Psoas muscle (tissue), 8 donors: ENCODE measurements around the gene RHBDF2. TPM values are rescaled to one million over a fixed set of nuclear protein-coding genes. Genes with fewer than 3 reads are reported as not detected.

ENCODE experiments used
- ATAC-seq, 4 donors: fragments of 200-7000 bp; cut with Tn5 transposase; one replicate each; pipeline ENCODE4 v1.9.1; 2020; ENCODE audit warnings: moderate library complexity in 3 of 4, mild to moderate bottlenecking in 2 of 4
- DNase-seq, 2 donors: peaks; one replicate each; pipeline ENCODE4 v3.0.0-alpha.2; 2020
- H3K27ac ChIP-seq: fragments of 200-600 bp; one replicate; pipeline ENCODE4 v1.8.0; 2022
- H3K27me3 ChIP-seq, 3 donors: fragments of 200-600 bp in 1 of 3; one replicate each; pipeline versions ENCODE4 v1.6.1 to v1.8.0; 2013 to 2022; ENCODE audit warnings: low read length in 2 of 3, mild to moderate bottlenecking in 2 of 3, moderate library complexity in 1 of 3; ENCODE audit not compliant: insufficient read depth in 3 of 3
- H3K36me3 ChIP-seq, 2 donors: fragments of 200-600 bp in 1 of 2; one replicate each; pipeline versions ENCODE4 v1.6.1 to v1.8.0; 2013 to 2022; ENCODE audit warnings: low read depth in 1 of 2, mild to moderate bottlenecking in 1 of 2, moderate library complexity in 1 of 2; ENCODE audit not compliant: insufficient read depth in 1 of 2
- H3K4me1 ChIP-seq: fragments of 200-600 bp; one replicate; pipeline ENCODE4 v1.8.0; 2022
- H3K4me3 ChIP-seq: fragments of 200-600 bp; one replicate; pipeline ENCODE4 v1.8.0; 2022; ENCODE audit warnings: mild to moderate bottlenecking
- H3K9me3 ChIP-seq: fragments of 200-600 bp; one replicate; pipeline ENCODE4 v1.8.0; 2022
- CTCF ChIP-seq: fragments of 200-600 bp; IDR thresholded peaks from one replicate; pipeline ENCODE4 v1.8.0; 2022; ENCODE audit warnings: antibody characterized with exemption
- WGBS, 3 donors: extraction: QIAGEN DNeasy Blood & Tissue Kit; methylation state at CpG; one replicate each; pipeline versions ENCODE4 v1.1.6 to v1.1.7; 2013; 5-methylcytosine and 5-hydroxymethylcytosine counted together
- intact Hi-C, 2 donors: fragments of 100-400 bp; cut with DNase I; formaldehyde crosslinking; loops; one replicate each; pipeline versions ENCODE4 v1.11.0 to v1.14.2; 2022
- polyA plus RNA-seq, 3 donors: library from polyadenylated mRNA; stranded (reverse); fragments of 200-250 nt; gene quantifications; one replicate each; pipeline ENCODE4 v1.2.3, GENCODE V29; 2013
- total RNA-seq, 4 donors: library from RNA; stranded (reverse); fragmentation: NEBNext Ultra II Directional in 2 of 4; extraction: Animal tissue kit (Norgen Biotek cat#: 25700) in 2 of 4; gene quantifications; one replicate each; pipeline versions ENCODE4 v1.2.1 to v1.2.4, GENCODE V29; 2021 to 2023
- donor health status: healthy with polysubstance abuse.
- donor health status: DM: no; HTN: no; CAD: no; lungs with moderate emphysema.
- donor health status: Bipolar disorder and iron deficiency.
- donor health status: healthy.
- donor health status: DM: yes; HTN: yes; CAD: no.
- donor health status: DM: no; HTN: no; CAD: no.
- donor health status: DM: no; HTN: no; CAD: no.
- donor health status: DM: yes; HTN: yes; CAD: no.

The RHBDF2 gene
- total and polyA plus RNA-seq, 7 donors = 6.6 to 23.1 (median 13.3) TPM

GRCh38 chr17:76427501-76428231 lies 73.6 kb downstream of the RHBDF2 start:
- intact Hi-C loops = no loop called here
- no peaks in the 10 kb centered on the region for H3K36me3 ChIP-seq

GRCh38 chr17:76426853-76427252 lies 74.4 kb downstream of the RHBDF2 start:
- H3K4me3 ChIP-seq = no peak overlapping the region
- 82 to 90% (median 85%) methylated on average over 3 of the region's 3 CpGs for WGBS, 3 donors
- TF ChIP-seq CTCF = no peak
- H3K27ac ChIP-seq = peak overlapping the region; percentile 20
- no peaks in the 10 kb centered on the region for H3K27me3 ChIP-seq
- peaks cover 43% of the 10 kb centered on the region for H3K4me1 ChIP-seq
- H3K36me3 ChIP-seq = no peaks in the 10 kb centered on the region
- no peak for DNase-seq
- intact Hi-C loops = no loop called here
- no peak for ATAC-seq
- H3K9me3 ChIP-seq = no peaks in the 10 kb centered on the region

More at GRCh38 chr17:76427501-76428231, 73.6 kb downstream of the RHBDF2 start:
- H3K27me3 ChIP-seq = no peaks in the 10 kb centered on the region
- WGBS, 3 donors = 65 to 70% (median 67%) methylated on average over 8 of the region's 8 CpGs
- TF ChIP-seq CTCF = no peak
- H3K27ac ChIP-seq = peak overlapping the region; percentile 33
- DNase-seq = no peak
- H3K9me3 ChIP-seq = no peaks in the 10 kb centered on the region
- no peak overlapping the region for H3K4me3 ChIP-seq
- peak in 2 of 4 donors; percentile 31 to 34 for ATAC-seq
- peaks cover 48% of the 10 kb centered on the region for H3K4me1 ChIP-seq

- intact Hi-C loops = no loop called here
- peaks cover 28% of the 10 kb centered on the region for H3K4me1 ChIP-seq
Measured at GRCh38 chr17:76422860-76423259, 78.4 kb downstream of the RHBDF2 start.

GRCh38 chr17:76422406-76422805 lies 78.8 kb downstream of the RHBDF2 start:
- no peak overlapping the region for H3K27ac ChIP-seq

More at GRCh38 chr17:76422860-76423259, 78.4 kb downstream of the RHBDF2 start:
- Histone ChIP-seq H3K36me3 (no peaks in the 10 kb centered on the region), H3K27me3 (no peaks in the 10 kb centered on the region), H3K27ac (no peak overlapping the region), H3K4me3 (no peak overlapping the region), H3K9me3 (no peaks in the 10 kb centered on the region)
- TF ChIP-seq CTCF = no peak
- no peak for DNase-seq
- no peak for ATAC-seq
- 85 to 92% (median 91%) methylated on average over 6 of the region's 6 CpGs for WGBS, 3 donors

More at GRCh38 chr17:76422406-76422805, 78.8 kb downstream of the RHBDF2 start:
- TF ChIP-seq CTCF = no peak
- no peaks in the 10 kb centered on the region for H3K9me3 ChIP-seq
- H3K4me3 ChIP-seq = no peak overlapping the region
- no peak for DNase-seq
- 88 to 91% (median 89%) methylated on average over 8 of the region's 8 CpGs for WGBS, 3 donors
- ATAC-seq = no peak
- H3K36me3 ChIP-seq = no peaks in the 10 kb centered on the region
- peaks cover 25% of the 10 kb centered on the region for H3K4me1 ChIP-seq
- intact Hi-C loops = no loop called here
- H3K27me3 ChIP-seq = no peaks in the 10 kb centered on the region
